DMS 273 (cell line): ENCODE measurements around the gene ASB8.
"Not testable (repeated sequence)": the region's sequence is repeated elsewhere in the genome, so short reads cannot be mapped to it uniquely, and the experiment has no call there.

Experiments used
- DNase-seq: peaks from one replicate; lab custom pipeline; 2025; ENCODE audit not compliant: unreplicated experiment; lab: John Stamatoyannopoulos, UW

ASB8 gene

GRCh38 chr12:48142818-48143674 is 14.3 kb downstream of the ASB8 start:
- no peak for DNase-seq

- DNase-seq, result no peak
These were observed 22.3 kb downstream of the ASB8 start for GRCh38 chr12:48135027-48135426.

DNA sequence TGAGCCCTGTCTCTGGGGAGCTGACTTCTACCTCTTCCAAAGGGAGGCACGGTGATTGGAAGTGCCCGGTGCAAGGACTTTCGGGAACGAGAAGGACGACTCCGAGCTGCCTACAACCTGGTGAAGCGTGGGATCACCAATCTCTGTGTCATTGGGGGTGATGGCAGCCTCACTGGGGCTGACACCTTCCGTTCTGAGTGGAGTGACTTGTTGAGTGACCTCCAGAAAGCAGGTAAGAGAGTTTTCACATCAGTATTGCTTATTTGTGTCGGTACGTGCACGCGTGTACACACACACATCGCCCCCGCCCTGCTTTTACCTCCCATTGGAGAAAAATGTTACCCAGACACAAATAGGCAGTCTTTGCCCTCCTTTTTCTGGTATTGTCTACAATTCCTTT is 24.5 kb downstream of the ASB8 start:
- DNase-seq, result no peak

GRCh38 chr12:48131517-48131916 is 25.8 kb downstream of the ASB8 start:
- no peak for DNase-seq

DNA sequence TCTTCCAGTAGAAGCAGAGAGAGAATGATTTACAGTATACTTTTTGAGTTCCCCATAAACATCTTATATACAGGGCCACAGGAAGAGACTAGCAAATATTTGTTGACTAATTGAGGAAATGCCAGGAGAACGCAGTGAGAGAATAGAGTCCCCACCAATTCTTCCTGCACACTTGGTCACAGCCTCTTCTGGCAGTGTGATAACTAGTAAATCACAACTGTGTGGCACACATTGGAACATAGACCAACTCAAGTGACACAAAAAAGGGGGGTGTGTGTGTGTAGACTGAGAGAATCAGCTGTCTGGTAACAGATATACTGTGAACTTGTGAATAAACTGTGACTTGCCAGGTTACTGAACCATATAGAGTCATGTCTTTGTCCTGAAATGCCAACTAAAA is 27.9 kb downstream of the ASB8 start:
- DNase-seq, result no peak

- no peak for DNase-seq
These were observed 28.5 kb downstream of the ASB8 start for GRCh38 chr12:48128800-48129199.

- DNase-seq, result peak; percentile 15
These were observed 30.2 kb downstream of the ASB8 start for GRCh38 chr12:48126953-48127630.

DNA sequence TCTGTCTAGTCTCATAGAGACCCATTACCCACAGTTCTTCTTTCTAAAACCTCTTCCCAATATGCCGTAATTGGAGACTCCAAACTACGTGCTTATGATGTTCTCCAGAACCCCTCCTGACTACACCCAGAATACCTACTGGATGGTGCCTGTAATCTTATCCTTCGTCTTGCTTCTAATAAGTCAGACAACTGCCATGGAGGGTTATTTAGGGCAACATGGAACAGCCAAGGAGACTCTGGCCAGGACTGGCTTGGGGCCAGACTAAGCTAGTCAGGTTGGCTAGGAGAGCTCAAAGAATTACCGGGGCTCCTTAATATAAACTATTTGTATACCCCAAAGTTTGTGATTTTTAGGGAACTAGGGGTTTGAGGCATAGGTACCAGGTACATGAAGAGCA is 31.3 kb downstream of the ASB8 start:
- peak; percentile 81 for DNase-seq

DNA sequence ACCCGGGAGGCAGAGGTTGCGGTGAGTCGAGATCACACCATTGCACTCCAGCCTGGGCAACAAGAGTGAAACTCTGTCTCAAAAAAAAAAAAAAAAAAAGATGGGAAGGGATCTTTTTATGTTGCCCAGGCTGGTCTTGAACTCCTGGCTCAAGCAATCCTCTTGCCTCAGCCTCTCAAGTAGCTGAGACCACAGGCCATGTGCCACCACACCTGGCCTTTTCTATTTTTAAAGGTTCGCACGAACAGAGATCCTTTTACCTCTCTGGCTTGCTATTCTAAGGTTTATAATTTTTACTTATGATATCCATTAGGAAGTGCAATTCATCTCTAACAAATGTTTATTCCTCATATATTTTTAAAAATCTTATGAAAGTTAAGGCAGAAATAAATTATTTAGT is 31.8 kb downstream of the ASB8 start:
- peak; percentile 11 for DNase-seq

GRCh38 chr12:48123169-48123568 is 34.1 kb downstream of the ASB8 start:
- DNase-seq, result no peak

DNA sequence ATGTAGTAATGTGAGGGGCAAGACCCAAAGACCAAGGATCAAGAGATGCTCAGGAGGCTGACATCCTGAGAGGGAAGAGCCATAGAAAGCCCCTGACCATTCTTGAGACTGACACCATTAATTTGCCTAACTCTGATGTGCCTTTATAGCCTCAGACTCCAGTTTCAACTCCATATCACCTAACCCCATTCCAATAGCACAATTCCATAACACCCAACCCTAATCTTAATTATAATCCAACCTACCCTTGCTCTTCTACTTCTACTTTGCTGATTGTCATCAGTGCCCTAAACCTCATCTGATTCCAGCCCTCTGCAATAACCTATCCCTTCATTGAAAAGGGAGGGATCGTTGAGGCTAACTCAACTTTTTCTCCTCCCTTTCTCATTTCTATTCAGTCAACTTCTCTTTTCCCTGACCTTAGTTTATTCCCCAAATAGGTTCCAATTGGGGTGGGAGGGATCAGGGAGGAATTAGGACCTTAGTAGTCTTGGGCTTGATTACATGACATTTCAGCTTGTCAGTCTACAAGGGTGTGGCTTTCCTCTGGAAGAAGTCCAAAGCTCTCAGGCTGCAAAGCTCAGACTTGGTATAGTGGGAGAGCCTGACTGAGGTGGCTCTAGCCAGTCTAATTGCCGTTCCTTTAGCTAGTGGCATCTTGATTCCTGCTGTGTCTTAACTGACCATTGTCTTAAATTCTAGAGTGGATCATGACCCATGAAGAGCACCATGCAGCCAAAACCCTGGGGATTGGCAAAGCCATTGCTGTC is 35.1 kb downstream of the ASB8 start:
- peak; percentile 5 for DNase-seq

GRCh38 chr12:48121522-48121921 is 35.8 kb downstream of the ASB8 start:
- no peak for DNase-seq

DNA sequence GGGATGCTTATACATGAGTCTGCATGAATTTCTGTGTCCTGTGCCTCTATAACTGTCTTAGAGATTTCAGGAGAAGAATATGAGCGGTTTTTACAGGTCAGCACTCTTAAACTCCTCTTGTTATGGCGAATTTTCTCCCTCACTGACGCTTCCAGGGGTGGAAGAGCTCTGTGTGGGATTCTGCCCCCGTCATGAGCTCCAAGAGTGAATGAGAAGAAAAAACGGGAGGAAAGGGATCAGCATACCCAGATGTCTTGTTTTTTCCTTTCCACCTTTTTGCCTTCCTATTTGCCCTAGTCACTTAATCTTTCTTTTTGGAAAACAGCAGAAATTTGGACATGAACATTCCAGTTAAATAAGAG is 37.5 kb downstream of the ASB8 start:
- peak; percentile 60 for DNase-seq

DNA sequence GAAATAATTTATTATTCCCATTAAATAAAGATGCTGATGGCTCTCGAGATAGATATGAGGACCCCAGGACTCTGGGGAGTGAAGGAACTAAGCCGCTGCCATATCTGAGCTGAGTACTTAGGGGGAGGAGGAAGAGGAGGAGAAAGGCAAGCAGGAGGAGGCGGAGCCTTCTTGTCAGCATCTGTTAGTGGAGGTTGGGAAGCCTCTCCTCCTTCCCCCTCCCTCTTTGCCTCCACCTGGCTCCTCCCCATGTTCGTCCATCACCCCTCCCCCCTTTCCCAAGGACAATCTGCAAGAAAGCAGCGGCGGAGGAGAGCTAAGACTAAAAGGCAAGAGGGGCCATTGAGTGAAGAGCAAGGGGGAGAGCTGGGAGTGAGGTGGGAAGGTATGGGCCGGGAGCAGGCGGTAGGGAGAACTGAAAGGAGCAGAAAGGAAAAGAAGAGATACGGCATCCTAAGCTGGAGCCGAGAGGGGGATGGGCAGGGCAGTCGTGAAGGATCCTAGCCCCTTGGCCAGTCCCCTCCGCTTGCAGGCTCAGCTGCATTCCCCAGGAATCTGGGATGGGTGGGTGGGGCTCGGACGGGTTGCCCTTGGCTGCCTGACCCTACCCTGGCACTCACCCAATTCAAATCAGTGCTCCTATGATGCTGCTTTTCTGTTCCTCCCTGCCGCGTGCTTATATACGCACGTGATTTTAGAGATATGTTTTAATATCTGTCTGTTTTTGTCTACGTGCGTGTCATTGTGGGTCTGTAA is 38.1 kb downstream of the ASB8 start, which contains the start of gene PFKM:
Gene PFKM, plus strand, starts transcription at position 287 of the 756 bp plus-strand sequence. CDS start 3,411 bp downstream, outside the sequence.
- DNase-seq, result peak; percentile 94

- peak; percentile 39 for DNase-seq
These were observed 38.9 kb downstream of the ASB8 start for GRCh38 chr12:48118284-48118871.

DNA sequence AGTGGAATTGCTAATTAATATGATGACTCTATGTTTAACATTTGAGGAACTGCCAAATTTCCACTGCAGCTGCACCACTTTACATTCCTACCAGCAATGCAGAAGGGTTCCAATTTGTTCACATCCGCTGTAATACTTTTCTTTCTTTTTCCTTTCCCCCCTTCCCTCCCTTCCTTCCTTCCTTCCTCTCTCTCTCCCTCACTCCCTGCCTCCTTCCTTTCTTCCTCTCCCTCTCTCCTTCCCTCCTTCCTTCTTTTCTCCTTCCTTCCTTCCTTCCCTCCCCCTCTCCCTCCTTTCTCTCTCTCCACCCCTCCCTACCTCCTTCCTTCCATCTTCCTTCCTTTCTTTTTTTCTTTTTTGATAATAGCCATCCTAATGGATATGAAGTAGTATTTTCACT is 41.4 kb downstream of the ASB8 start:
- DNase-seq, result no peak

DNA sequence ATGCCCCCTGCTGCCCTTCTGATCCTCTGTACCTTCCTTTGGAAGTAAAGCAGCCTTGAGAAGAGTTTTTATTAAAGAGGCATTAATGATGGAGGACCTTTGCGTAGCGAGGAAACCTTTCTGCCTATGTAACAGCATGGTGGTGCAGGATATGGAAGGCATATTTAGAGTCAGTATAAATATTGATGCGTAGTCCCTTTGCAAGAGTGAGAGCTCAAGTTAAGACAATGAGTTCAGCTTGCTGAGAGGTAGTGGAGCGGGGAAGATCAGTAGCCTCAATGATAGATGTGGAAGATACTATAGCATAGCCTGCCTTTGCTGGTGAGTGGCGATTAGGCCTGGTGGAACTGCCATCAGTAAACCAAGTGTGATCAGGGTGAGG is 46.0 kb downstream of the ASB8 start:
- not testable (repeated sequence) for DNase-seq

GRCh38 chr12:48110691-48111311 is 46.5 kb downstream of the ASB8 start:
- no peak for DNase-seq

- DNase-seq, result no peak
These were observed 47.9 kb downstream of the ASB8 start for GRCh38 chr12:48109424-48109823.
